ENCODE measurements around the gene TMPO. TPM values are rescaled to one million over a fixed set of nuclear protein-coding genes. Genes with fewer than 3 reads are reported as not detected.
"Not testable (repeated sequence)": the region's sequence is repeated elsewhere in the genome, so short reads cannot be mapped to it uniquely, and the experiment has no call there.

TMPO gene
- total RNA-seq (2014; rRNA removed; shearing (Covaris generic)), result 158 and 176 TPM in 2 replicates

GRCh38 chr12:98515287-98516110 is at the start of gene TMPO:
Gene TMPO, plus strand, starts transcription at chr12:98515590. Its CDS starts 278 bp downstream, at chr12:98515868.
- DNase-seq (ENCODE audit: low spot score), result peak; percentile 97

GRCh38 chr12:98465950-98466602 is 49.3 kb upstream of the TMPO start:
- DNase-seq (ENCODE audit: low spot score), result no peak

- DNase-seq (ENCODE audit: low spot score), result no peak
Observed at GRCh38 chr12:98466640-98467400, 48.6 kb upstream of the TMPO start.

GRCh38 chr12:98469109-98469508 is 46.3 kb upstream of the TMPO start:
- no peak for DNase-seq (ENCODE audit: low spot score)

- DNase-seq (ENCODE audit: low spot score), result no peak
Observed at GRCh38 chr12:98470469-98471082, 44.8 kb upstream of the TMPO start.

- no peak for DNase-seq (ENCODE audit: low spot score)
Observed at GRCh38 chr12:98471085-98471484, 44.3 kb upstream of the TMPO start.

- DNase-seq (ENCODE audit: low spot score), result no peak
Observed at GRCh38 chr12:98475565-98475908, 39.9 kb upstream of the TMPO start.

- DNase-seq (ENCODE audit: low spot score), result no peak
Observed at GRCh38 chr12:98478606-98479005, 36.8 kb upstream of the TMPO start.

GRCh38 chr12:98483621-98484503 is 31.5 kb upstream of the TMPO start:
- DNase-seq (ENCODE audit: low spot score), result no peak

- DNase-seq (ENCODE audit: low spot score), result no peak
Observed at GRCh38 chr12:98485792-98486340, 29.5 kb upstream of the TMPO start.

- DNase-seq (ENCODE audit: low spot score), result not testable (repeated sequence)
Observed at GRCh38 chr12:98488416-98488815, 27.0 kb upstream of the TMPO start.

GRCh38 chr12:98489176-98489575 is 26.2 kb upstream of the TMPO start:
- no peak for DNase-seq (ENCODE audit: low spot score)

GRCh38 chr12:98490501-98491453 is 24.6 kb upstream of the TMPO start:
- DNase-seq (ENCODE audit: low spot score), result peak; percentile 95

GRCh38 chr12:98492580-98493140 is 22.7 kb upstream of the TMPO start:
- DNase-seq (ENCODE audit: low spot score), result peak; percentile 50

- not testable (repeated sequence) for DNase-seq (ENCODE audit: low spot score)
Observed at GRCh38 chr12:98501266-98501629, 14.1 kb upstream of the TMPO start.

GRCh38 chr12:98503342-98503591 is 12.1 kb upstream of the TMPO start:
- DNase-seq (ENCODE audit: low spot score), result peak; percentile 99

GRCh38 chr12:98503592-98504367 is 11.6 kb upstream of the TMPO start:
- DNase-seq (ENCODE audit: low spot score), result peak; percentile 95

GRCh38 chr12:98504368-98504617 is 11.1 kb upstream of the TMPO start:
- no peak for DNase-seq (ENCODE audit: low spot score)

GRCh38 chr12:98509063-98509462 is 6.3 kb upstream of the TMPO start:
- no peak for DNase-seq (ENCODE audit: low spot score)
